ENCODE results near the gene ZNG1E.
"Not testable (repeated sequence)": the region's sequence is repeated elsewhere in the genome, so short reads cannot be mapped to it uniquely, and the experiment has no call there.

ZNG1E gene

DNA sequence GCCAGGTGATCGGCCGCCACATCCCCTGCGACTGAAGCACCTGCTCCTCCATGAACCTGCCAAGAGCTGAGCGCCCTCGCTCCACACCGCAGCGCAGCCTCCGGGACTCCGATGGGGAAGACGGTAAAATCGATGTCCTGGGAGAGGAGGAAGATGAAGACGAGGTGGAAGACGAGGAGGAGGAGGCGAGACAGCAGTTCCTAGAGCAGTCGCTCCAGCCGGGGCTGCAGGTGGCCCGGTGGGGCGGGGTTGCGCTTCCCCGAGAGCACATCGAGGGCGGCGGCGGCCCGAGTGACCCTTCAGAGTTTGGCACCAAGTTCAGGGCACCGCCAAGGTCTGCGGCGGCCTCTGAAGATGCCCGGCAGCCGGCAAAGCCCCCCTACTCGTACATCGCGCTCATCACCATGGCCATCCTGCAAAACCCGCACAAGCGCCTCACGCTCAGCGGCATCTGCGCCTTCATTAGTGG lies 61.4 kb downstream of the ZNG1E start, which contains the start of gene FOXD4L4:
TSS of gene FOXD4L4 (plus strand) at position 51 of the 469 bp plus-strand sequence. CDS start at position 51, 0 bp downstream.
- not testable (repeated sequence) for H3K36me3 ChIP-seq (ENCODE audit: insufficient read depth, low read length); H3K4me3 ChIP-seq (ENCODE audit: low read length, poor library complexity, severe bottlenecking); H3K79me2 ChIP-seq (ENCODE audit: insufficient read depth, low read length); H3K4me1 ChIP-seq (ENCODE audit: insufficient read depth, low read length, poor library complexity, severe bottlenecking); H3K9me2 ChIP-seq (replicated peaks; ENCODE audit: low read depth, low read length); H2AFZ ChIP-seq (ENCODE audit: low read length); H3F3A ChIP-seq (ENCODE audit: low read depth); H3K27me3 ChIP-seq (ENCODE audit: insufficient read depth, low read length, poor library complexity, severe bottlenecking); H4K20me1 ChIP-seq (ENCODE audit: insufficient read depth, low read length, poor library complexity, severe bottlenecking); H3K9me3 ChIP-seq (ENCODE audit: insufficient read depth, low read depth, low read length); H3K4me2 ChIP-seq (ENCODE audit: low read depth, low read length, poor library complexity, severe bottlenecking); H3K9ac ChIP-seq (ENCODE audit: low read depth, low read length, poor library complexity, severe bottlenecking)

GRCh38 chr9:65738133-65738532 lies 62.4 kb downstream of the ZNG1E start:
- not testable (repeated sequence) for H3K36me3 ChIP-seq (ENCODE audit: insufficient read depth, low read length); H3K4me1 ChIP-seq (ENCODE audit: insufficient read depth, low read length, poor library complexity, severe bottlenecking); H3K9me2 ChIP-seq (replicated peaks; ENCODE audit: low read depth, low read length); H3F3A ChIP-seq (ENCODE audit: low read depth); H3K27me3 ChIP-seq (ENCODE audit: insufficient read depth, low read length, poor library complexity, severe bottlenecking); H2AFZ ChIP-seq (ENCODE audit: low read length); H3K79me2 ChIP-seq (ENCODE audit: insufficient read depth, low read length); H4K20me1 ChIP-seq (ENCODE audit: insufficient read depth, low read length, poor library complexity, severe bottlenecking); H3K4me3 ChIP-seq (ENCODE audit: low read length, poor library complexity, severe bottlenecking); H3K9ac ChIP-seq (ENCODE audit: low read depth, low read length, poor library complexity, severe bottlenecking); H3K4me2 ChIP-seq (ENCODE audit: low read depth, low read length, poor library complexity, severe bottlenecking); H3K9me3 ChIP-seq (ENCODE audit: insufficient read depth, low read depth, low read length)
